Measurements from ENCODE around the gene DLL4.
A peak's percentile ranks its signal among the peaks of the same experiment; 100 is the strongest.

The DLL4 gene

DNA sequence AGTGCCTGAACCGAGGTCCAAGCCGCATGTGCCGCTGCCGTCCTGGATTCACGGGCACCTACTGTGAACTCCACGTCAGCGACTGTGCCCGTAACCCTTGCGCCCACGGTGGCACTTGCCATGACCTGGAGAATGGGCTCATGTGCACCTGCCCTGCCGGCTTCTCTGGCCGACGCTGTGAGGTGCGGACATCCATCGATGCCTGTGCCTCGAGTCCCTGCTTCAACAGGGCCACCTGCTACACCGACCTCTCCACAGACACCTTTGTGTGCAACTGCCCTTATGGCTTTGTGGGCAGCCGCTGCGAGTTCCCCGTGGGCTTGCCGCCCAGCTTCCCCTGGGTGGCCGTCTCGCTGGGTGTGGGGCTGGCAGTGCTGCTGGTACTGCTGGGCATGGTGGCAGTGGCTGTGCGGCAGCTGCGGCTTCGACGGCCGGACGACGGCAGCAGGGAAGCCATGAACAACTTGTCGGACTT lies 7.1 kb downstream of the DLL4 start:
- TF ChIP-seq, protein P1, sequence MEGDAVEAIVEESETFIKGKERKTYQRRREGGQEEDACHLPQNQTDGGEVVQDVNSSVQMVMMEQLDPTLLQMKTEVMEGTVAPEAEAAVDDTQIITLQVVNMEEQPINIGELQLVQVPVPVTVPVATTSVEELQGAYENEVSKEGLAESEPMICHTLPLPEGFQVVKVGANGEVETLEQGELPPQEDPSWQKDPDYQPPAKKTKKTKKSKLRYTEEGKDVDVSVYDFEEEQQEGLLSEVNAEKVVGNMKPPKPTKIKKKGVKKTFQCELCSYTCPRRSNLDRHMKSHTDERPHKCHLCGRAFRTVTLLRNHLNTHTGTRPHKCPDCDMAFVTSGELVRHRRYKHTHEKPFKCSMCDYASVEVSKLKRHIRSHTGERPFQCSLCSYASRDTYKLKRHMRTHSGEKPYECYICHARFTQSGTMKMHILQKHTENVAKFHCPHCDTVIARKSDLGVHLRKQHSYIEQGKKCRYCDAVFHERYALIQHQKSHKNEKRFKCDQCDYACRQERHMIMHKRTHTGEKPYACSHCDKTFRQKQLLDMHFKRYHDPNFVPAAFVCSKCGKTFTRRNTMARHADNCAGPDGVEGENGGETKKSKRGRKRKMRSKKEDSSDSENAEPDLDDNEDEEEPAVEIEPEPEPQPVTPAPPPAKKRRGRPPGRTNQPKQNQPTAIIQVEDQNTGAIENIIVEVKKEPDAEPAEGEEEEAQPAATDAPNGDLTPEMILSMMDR (IDR thresholded peaks at IDR 0.05; ENCODE audit: low read depth, low read length, missing control alignments): no peak
- no peak overlapping the region for H3K4me3 ChIP-seq (replicated peaks; ENCODE audit: low read depth, low read length)
- no peak for DNase-seq (ENCODE audit: extremely low read depth, low read depth)

DNA sequence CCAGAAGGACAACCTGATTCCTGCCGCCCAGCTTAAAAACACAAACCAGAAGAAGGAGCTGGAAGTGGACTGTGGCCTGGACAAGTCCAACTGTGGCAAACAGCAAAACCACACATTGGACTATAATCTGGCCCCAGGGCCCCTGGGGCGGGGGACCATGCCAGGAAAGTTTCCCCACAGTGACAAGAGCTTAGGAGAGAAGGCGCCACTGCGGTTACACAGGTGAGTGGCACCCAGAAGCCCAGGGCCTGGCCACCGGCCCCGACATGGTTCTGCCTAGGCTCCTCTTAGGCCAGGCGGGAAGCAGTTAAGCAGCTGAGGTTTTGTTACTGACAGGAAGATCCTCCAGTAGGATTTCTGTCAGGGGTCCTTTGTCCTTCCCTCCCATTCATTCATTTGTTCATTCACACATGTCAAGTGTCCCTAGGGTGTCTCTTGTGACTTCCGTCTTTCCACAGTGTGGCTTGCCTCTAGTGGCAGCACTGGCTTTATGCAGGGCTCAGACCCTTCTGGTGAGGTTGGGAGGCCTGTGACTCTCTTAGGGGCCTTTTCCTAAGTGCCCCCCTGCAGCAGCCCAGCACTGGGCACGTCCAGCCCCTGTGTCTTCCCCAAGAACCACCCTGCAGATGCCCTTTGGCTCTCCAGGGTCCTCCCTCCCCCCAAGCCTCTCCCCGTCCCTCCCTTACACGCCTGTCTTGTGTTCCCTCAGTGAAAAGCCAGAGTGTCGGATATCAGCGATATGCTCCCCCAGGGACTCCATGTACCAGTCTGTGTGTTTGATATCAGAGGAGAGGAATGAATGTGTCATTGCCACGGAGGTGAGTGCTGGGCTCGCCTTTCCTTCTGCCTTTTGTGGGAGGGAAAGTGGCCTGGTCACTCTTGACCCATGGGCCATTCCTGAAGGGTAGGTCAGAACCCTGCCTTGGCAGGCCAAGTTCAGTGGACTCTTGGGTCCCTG lies 7.8 kb downstream of the DLL4 start:
- no peak for DNase-seq (ENCODE audit: extremely low read depth, low read depth)
- H3K4me3 ChIP-seq (replicated peaks; ENCODE audit: low read depth, low read length): no peak overlapping the region
- TF ChIP-seq, protein P1 (IDR thresholded peaks at IDR 0.05; ENCODE audit: low read depth, low read length, missing control alignments): no peak

GRCh38 chr15:40937762-40938535 lies 8.8 kb downstream of the DLL4 start:
- TF ChIP-seq, protein P1 (IDR thresholded peaks at IDR 0.05; ENCODE audit: low read depth, low read length, missing control alignments): peak; percentile 22
- no peak for DNase-seq (ENCODE audit: extremely low read depth, low read depth)
- H3K4me3 ChIP-seq (replicated peaks; ENCODE audit: low read depth, low read length): no peak overlapping the region

- TF ChIP-seq, protein P1 (IDR thresholded peaks at IDR 0.05; ENCODE audit: low read depth, low read length, missing control alignments): no peak
- H3K4me3 ChIP-seq (replicated peaks; ENCODE audit: low read depth, low read length): no peak overlapping the region
- DNase-seq (ENCODE audit: extremely low read depth, low read depth): no peak
Observed at GRCh38 chr15:40938536-40938870, 9.4 kb downstream of the DLL4 start.

DNA sequence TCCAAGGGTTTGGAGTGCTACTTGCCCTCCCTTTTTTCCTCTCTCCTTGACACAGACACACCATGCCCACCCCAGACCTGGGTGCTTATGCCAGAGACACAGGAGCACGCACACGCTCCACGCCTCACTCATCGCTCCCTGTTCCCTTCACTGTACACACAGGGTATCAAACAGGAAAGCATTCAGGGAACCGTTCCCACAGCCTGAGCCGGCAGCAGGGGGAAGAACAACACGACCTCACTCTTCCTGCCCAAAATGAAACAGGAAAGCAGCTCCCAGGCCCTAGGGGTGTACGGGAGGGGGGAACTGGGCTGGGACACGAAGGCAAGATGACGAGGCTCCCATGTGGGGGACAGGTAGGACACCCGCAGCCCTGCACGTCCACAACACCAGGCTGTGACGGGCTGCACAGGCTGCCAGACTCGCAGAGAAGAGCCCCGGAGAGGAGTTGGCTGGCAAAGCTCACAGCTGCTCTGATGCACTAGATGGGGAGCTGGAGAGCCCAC lies 11.2 kb downstream of the DLL4 start:
- no peak for DNase-seq (ENCODE audit: extremely low read depth, low read depth)
- TF ChIP-seq, protein P1 (IDR thresholded peaks at IDR 0.05; ENCODE audit: low read depth, low read length, missing control alignments): no peak
- H3K4me3 ChIP-seq (replicated peaks; ENCODE audit: low read depth, low read length): no peak overlapping the region

DNA sequence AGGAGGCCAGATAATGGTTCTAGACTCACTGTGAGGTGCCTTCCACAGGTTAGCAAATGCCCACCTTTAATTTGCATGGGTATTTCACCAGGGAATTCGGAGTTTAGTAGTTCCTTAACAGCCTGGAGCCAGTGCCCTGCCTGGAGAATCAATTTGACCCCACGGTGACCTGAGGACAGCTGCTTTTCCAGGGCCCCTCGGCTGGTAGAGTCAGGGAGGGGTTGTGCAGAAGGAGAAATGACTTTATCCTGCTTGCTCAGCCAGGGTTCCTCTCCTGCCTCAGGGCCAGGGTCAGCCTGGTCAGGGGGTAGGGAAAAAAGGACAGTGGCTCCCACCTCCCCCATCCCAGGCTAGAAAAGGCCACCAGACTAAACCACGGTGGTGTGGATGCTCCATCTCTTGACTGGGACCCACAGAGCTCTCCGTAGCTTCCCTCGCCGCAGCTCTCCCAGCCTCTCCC lies 12.0 kb downstream of the DLL4 start:
- DNase-seq (ENCODE audit: extremely low read depth, low read depth): no peak
- TF ChIP-seq, protein P1 (IDR thresholded peaks at IDR 0.05; ENCODE audit: low read depth, low read length, missing control alignments): no peak
- H3K4me3 ChIP-seq (replicated peaks; ENCODE audit: low read depth, low read length): peak overlapping the region; percentile 27

Measured in HFF-Myc (cell line).